HEK293T (cell line): Measurements from ENCODE around the gene MED12L.

Source experiments
- ARNT ChIP-seq: fragments of 450-650 bp; IDR thresholded peaks from 2 replicates; pipeline ENCODE4 v1.6.1; 2017; ENCODE audit warnings: mild to moderate bottlenecking
- BHLHE40 ChIP-seq: fragments of 450-650 bp; IDR thresholded peaks from 2 replicates; pipeline ENCODE4 v1.6.1; 2016; ENCODE audit warnings: mild to moderate bottlenecking, moderate library complexity, borderline replicate concordance
- FOXM1 ChIP-seq: fragments of 450-650 bp; IDR thresholded peaks from 2 replicates; pipeline ENCODE4 v1.6.1; 2017; ENCODE audit warnings: mild to moderate bottlenecking, borderline replicate concordance
- HDGF ChIP-seq: fragments of 450-650 bp; IDR thresholded peaks from 2 replicates; pipeline ENCODE4 v1.6.1; 2017; ENCODE audit warnings: antibody characterized with exemption, borderline replicate concordance
- NFRKB ChIP-seq: fragments of 450-650 bp; IDR thresholded peaks from 2 replicates; pipeline ENCODE4 v1.6.1; 2016; ENCODE audit warnings: mild to moderate bottlenecking, moderate library complexity
- SUZ12 ChIP-seq: fragments of 450-650 bp; IDR thresholded peaks from 2 replicates; pipeline ENCODE4 v1.6.1; 2016; ENCODE audit warnings: mild to moderate bottlenecking
- TARDBP ChIP-seq: fragments of 450-650 bp; IDR thresholded peaks from 2 replicates; pipeline ENCODE4 v1.6.1; 2016

GRCh38 chr3:151314593-151314992 is 229.1 kb downstream of the MED12L start:
- TF ChIP-seq BHLHE40 (no peak), HDGF (no peak), NFRKB (no peak), SUZ12 (no peak), TARDBP (no peak), FOXM1 (no peak), ARNT (no peak)
